ENCODE measurements around the gene ADARB2. TPM values are rescaled to one million over a fixed set of nuclear protein-coding genes. Genes with fewer than 3 reads are reported as not detected.

ADARB2 gene
- polyA plus RNA-seq, 1 of the 3 experiments (the other 2 are of a cell fraction): not detected

DNA sequence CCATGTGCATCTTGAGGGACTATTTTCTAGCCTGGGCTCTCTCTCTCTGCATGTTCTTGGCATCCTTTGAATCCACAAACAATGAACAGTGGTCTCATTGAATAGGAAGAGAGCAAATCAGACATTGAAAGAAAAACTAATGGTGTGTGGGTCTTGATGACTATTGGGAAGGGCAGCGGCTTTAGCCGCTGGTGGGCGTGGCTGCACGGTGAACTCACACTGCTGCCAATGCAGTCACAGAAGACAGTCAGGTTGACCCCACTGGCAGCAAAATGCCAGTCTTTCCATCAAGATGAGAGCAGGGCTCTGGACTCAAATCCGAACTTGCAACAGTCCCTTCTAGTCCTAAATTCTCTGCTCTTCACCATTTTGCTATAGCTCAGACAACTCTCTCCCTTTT is 91.0 kb downstream of the ADARB2 start (continued):
- no peak for TF ChIP-seq MXI1 (IDR thresholded peaks at IDR 0.05; ENCODE audit: low read depth, low read length)
- no peak for TF ChIP-seq POLR2AphosphoS5 (IDR thresholded peaks at IDR 0.05; ENCODE audit: low read depth, low read length)
- TF ChIP-seq EZH2phosphoT487 (IDR thresholded peaks at IDR 0.05; ENCODE audit: borderline replicate concordance, low read depth): no peak
- TF ChIP-seq NFIC (IDR thresholded peaks at IDR 0.05; ENCODE audit: borderline replicate concordance): no peak
- TF ChIP-seq, protein P1, sequence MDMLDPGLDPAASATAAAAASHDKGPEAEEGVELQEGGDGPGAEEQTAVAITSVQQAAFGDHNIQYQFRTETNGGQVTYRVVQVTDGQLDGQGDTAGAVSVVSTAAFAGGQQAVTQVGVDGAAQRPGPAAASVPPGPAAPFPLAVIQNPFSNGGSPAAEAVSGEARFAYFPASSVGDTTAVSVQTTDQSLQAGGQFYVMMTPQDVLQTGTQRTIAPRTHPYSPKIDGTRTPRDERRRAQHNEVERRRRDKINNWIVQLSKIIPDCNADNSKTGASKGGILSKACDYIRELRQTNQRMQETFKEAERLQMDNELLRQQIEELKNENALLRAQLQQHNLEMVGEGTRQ (IDR thresholded peaks at IDR 0.05; ENCODE audit: borderline replicate concordance, low read depth, low read length): no peak
- no peak for TF ChIP-seq JUND (IDR thresholded peaks at IDR 0.05)
- TF ChIP-seq, protein P2, sequence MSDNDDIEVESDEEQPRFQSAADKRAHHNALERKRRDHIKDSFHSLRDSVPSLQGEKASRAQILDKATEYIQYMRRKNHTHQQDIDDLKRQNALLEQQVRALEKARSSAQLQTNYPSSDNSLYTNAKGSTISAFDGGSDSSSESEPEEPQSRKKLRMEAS (IDR thresholded peaks at IDR 0.05; ENCODE audit: low read depth): no peak

DNA sequence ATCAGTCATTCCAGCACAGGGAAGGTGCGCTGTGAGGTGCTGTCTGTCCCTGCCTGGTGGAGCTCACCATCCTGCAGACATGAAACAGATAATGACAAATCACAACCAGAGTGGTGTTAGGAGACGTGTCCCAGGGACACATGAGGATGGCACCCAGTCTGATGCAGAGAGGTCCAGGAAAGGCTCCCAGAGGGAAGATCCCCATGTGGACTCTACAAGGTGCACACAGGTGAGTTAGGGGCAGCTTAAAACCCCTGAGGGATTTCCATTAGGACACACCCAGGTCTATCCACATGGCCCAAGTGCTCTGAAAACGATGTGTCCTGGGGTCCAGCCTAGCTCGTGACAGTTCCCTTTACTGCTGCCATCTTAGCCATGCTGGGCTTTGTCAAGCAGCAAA is 91.4 kb downstream of the ADARB2 start:
- no peak overlapping the region for H3K4me3 ChIP-seq (ENCODE audit: low read depth in 2 of 2, low read length in 1 of 2)
- no peak for TF ChIP-seq NRF1 (IDR thresholded peaks at IDR 0.05; ENCODE audit: low read depth, low read length)
- no peak for TF ChIP-seq TEAD4 (IDR thresholded peaks at IDR 0.05; ENCODE audit: borderline replicate concordance, insufficient read depth)
- TF ChIP-seq SMC3 (IDR thresholded peaks at IDR 0.05; ENCODE audit: low read depth, low read length): no peak
- TF ChIP-seq, protein P1 (IDR thresholded peaks at IDR 0.05; ENCODE audit: borderline replicate concordance, low read depth, low read length): no peak
- no peak for TF ChIP-seq RAD21 (IDR thresholded peaks at IDR 0.05; ENCODE audit: low read length)
- TF ChIP-seq, protein P3, sequence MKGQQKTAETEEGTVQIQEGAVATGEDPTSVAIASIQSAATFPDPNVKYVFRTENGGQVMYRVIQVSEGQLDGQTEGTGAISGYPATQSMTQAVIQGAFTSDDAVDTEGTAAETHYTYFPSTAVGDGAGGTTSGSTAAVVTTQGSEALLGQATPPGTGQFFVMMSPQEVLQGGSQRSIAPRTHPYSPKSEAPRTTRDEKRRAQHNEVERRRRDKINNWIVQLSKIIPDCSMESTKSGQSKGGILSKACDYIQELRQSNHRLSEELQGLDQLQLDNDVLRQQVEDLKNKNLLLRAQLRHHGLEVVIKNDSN (IDR thresholded peaks at IDR 0.05; ENCODE audit: borderline replicate concordance, low read depth): no peak
- TF ChIP-seq, protein P4, sequence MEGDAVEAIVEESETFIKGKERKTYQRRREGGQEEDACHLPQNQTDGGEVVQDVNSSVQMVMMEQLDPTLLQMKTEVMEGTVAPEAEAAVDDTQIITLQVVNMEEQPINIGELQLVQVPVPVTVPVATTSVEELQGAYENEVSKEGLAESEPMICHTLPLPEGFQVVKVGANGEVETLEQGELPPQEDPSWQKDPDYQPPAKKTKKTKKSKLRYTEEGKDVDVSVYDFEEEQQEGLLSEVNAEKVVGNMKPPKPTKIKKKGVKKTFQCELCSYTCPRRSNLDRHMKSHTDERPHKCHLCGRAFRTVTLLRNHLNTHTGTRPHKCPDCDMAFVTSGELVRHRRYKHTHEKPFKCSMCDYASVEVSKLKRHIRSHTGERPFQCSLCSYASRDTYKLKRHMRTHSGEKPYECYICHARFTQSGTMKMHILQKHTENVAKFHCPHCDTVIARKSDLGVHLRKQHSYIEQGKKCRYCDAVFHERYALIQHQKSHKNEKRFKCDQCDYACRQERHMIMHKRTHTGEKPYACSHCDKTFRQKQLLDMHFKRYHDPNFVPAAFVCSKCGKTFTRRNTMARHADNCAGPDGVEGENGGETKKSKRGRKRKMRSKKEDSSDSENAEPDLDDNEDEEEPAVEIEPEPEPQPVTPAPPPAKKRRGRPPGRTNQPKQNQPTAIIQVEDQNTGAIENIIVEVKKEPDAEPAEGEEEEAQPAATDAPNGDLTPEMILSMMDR (IDR thresholded peaks at IDR 0.05): no peak
- no peak for TF ChIP-seq TCF12 (IDR thresholded peaks at IDR 0.05)
- TF ChIP-seq CHD2 (IDR thresholded peaks at IDR 0.05; ENCODE audit: low read length, partially characterized antibody): no peak
- no peak for TF ChIP-seq JUND (IDR thresholded peaks at IDR 0.05)
- TF ChIP-seq EZH2phosphoT487 (IDR thresholded peaks at IDR 0.05; ENCODE audit: borderline replicate concordance, low read depth): no peak
- TF ChIP-seq EP300 (IDR thresholded peaks at IDR 0.05; ENCODE audit: borderline replicate concordance in 1 of 2, low read depth in 1 of 2, low read length in 1 of 2): no peak
- TF ChIP-seq GATA2 (CRISPR knock-in tag; IDR thresholded peaks at IDR 0.05): no peak
- TF ChIP-seq MEF2A (IDR thresholded peaks at IDR 0.05; ENCODE audit: borderline replicate concordance, low read depth): no peak
- TF ChIP-seq, protein P5, sequence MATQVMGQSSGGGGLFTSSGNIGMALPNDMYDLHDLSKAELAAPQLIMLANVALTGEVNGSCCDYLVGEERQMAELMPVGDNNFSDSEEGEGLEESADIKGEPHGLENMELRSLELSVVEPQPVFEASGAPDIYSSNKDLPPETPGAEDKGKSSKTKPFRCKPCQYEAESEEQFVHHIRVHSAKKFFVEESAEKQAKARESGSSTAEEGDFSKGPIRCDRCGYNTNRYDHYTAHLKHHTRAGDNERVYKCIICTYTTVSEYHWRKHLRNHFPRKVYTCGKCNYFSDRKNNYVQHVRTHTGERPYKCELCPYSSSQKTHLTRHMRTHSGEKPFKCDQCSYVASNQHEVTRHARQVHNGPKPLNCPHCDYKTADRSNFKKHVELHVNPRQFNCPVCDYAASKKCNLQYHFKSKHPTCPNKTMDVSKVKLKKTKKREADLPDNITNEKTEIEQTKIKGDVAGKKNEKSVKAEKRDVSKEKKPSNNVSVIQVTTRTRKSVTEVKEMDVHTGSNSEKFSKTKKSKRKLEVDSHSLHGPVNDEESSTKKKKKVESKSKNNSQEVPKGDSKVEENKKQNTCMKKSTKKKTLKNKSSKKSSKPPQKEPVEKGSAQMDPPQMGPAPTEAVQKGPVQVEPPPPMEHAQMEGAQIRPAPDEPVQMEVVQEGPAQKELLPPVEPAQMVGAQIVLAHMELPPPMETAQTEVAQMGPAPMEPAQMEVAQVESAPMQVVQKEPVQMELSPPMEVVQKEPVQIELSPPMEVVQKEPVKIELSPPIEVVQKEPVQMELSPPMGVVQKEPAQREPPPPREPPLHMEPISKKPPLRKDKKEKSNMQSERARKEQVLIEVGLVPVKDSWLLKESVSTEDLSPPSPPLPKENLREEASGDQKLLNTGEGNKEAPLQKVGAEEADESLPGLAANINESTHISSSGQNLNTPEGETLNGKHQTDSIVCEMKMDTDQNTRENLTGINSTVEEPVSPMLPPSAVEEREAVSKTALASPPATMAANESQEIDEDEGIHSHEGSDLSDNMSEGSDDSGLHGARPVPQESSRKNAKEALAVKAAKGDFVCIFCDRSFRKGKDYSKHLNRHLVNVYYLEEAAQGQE (IDR thresholded peaks at IDR 0.05; ENCODE audit: low read depth, low read length): no peak
- TF ChIP-seq YY1 (IDR thresholded peaks at IDR 0.05; ENCODE audit: low read depth): no peak
- no peak for TF ChIP-seq FOSL2 (IDR thresholded peaks at IDR 0.05; ENCODE audit: borderline replicate concordance, low read depth)
- no peak for TF ChIP-seq FOXJ3 (CRISPR knock-in tag; IDR thresholded peaks at IDR 0.05)
- POLR2A ChIA-PET: no interaction called here
- CTCF ChIA-PET: interaction anchor here (0.9 kb wide), 1 partner anchor 1158 kb away, joined by 3 read pairs; no protein-coding TSS in a partner anchor
- H3K27ac ChIP-seq (ENCODE audit: low read depth in 2 of 2, low read length in 1 of 2): no peak overlapping the region
- peaks cover 5% of the 10 kb centered on the region for H3F3A ChIP-seq (replicated peaks; ENCODE audit: insufficient read depth)
- H3K79me2 ChIP-seq (ENCODE audit: insufficient read depth): no peaks in the 10 kb centered on the region
- peaks cover 0 to 15% of the 10 kb centered on the region in 2 experiments; a peak in 1 of 4 replicates for H3K4me1 ChIP-seq (ENCODE audit: control insufficient read depth in 1 of 2, insufficient read depth in 2 of 2, low read depth in 1 of 2, low read length in 1 of 2)
- DNase-seq: no peak
- no peaks in the 10 kb centered on the region for H3K36me3 ChIP-seq (replicated peaks in 1 of 2; ENCODE audit: control insufficient read depth in 1 of 2, insufficient read depth in 2 of 2, low read length in 1 of 2)
- H3K27me3 ChIP-seq (ENCODE audit: insufficient read depth): no peaks in the 10 kb centered on the region
- WGBS (ENCODE audit: low lambda C conversion rate): 12% methylated on average over 4 of the region's 4 CpGs
- no peak overlapping the region for H2AFZ ChIP-seq (ENCODE audit: low read depth)
- no peak overlapping the region for H3K4me2 ChIP-seq
- H3K9ac ChIP-seq: no peak overlapping the region
- no peaks in the 10 kb centered on the region for H3K9me3 ChIP-seq
- H4K20me1 ChIP-seq (ENCODE audit: insufficient read depth): no peaks in the 10 kb centered on the region
- H3K9me2 ChIP-seq: no peaks in the 10 kb centered on the region
